Measurements from ENCODE around the gene BCL11A. TPM values are rescaled to one million over a fixed set of nuclear protein-coding genes. Genes with fewer than 3 reads are reported as not detected.

Gene BCL11A
- total and polyA plus RNA-seq, 4 donors, result 0.97 to 4.4 (median 2.0) TPM; not detected in 1

GRCh38 chr2:60544062-60544461 is 9.4 kb downstream of the BCL11A start:
- DNase-seq (no peak), ATAC-seq (ENCODE audit: low FRiP score) (no peak)
- Histone ChIP-seq H3K36me3 (ENCODE audit: control insufficient read depth in 1 of 2, insufficient read depth in 2 of 2, low read length in 1 of 2) (no peaks in the 10 kb centered on the region), H3K4me3 (ENCODE audit: low read length in 2 of 2) (no peak overlapping the region), H3K27me3 (ENCODE audit: control insufficient read depth in 1 of 2, insufficient read depth in 2 of 2, low read length in 1 of 2) (no peaks in the 10 kb centered on the region), H3K9me3 (ENCODE audit: control insufficient read depth, low read length) (peaks cover 3% of the 10 kb centered on the region), H3K27ac (ENCODE audit: low read depth in 1 of 2, low read length in 2 of 2) (no peak overlapping the region), H3K4me1 (ENCODE audit: control insufficient read depth in 1 of 2, insufficient read depth in 2 of 2, low read length in 2 of 2) (no peaks in the 10 kb centered on the region)
- intact Hi-C loops (cut with DNase I), result no loop called here
- 82 to 84% methylated on average over 7 of the region's 7 CpGs for WGBS, 2 donors

GRCh38 chr2:60541056-60541651 is 12.3 kb downstream of the BCL11A start:
- DNase-seq, result no peak
- Histone ChIP-seq H3K27ac (ENCODE audit: low read depth in 1 of 2, low read length in 2 of 2) (no peak overlapping the region), H3K9me3 (ENCODE audit: control insufficient read depth, low read length) (peaks cover 3% of the 10 kb centered on the region), H3K4me3 (ENCODE audit: low read length in 2 of 2) (no peak overlapping the region), H3K36me3 (ENCODE audit: control insufficient read depth in 1 of 2, insufficient read depth in 2 of 2, low read length in 1 of 2) (no peaks in the 10 kb centered on the region), H3K4me1 (ENCODE audit: control insufficient read depth in 1 of 2, insufficient read depth in 2 of 2, low read length in 2 of 2) (no peaks in the 10 kb centered on the region), H3K27me3 (ENCODE audit: control insufficient read depth in 1 of 2, insufficient read depth in 2 of 2, low read length in 1 of 2) (peaks cover 0 to 1% of the 10 kb centered on the region in 2 donors)
- intact Hi-C loops (cut with DNase I), result no loop called here
- no peak for ATAC-seq (ENCODE audit: low FRiP score)
- 84 to 88% methylated on average over 3 of the region's 3 CpGs for WGBS, 2 donors

GRCh38 chr2:60540074-60540473 is 13.4 kb downstream of the BCL11A start:
- Histone ChIP-seq H3K27me3 (ENCODE audit: control insufficient read depth in 1 of 2, insufficient read depth in 2 of 2, low read length in 1 of 2) (peaks cover 0 to 1% of the 10 kb centered on the region in 2 donors), H3K27ac (ENCODE audit: low read depth in 1 of 2, low read length in 2 of 2) (no peak overlapping the region), H3K4me3 (ENCODE audit: low read length in 2 of 2) (no peak overlapping the region), H3K36me3 (ENCODE audit: control insufficient read depth in 1 of 2, insufficient read depth in 2 of 2, low read length in 1 of 2) (no peaks in the 10 kb centered on the region), H3K9me3 (ENCODE audit: control insufficient read depth, low read length) (no peaks in the 10 kb centered on the region), H3K4me1 (ENCODE audit: control insufficient read depth in 1 of 2, insufficient read depth in 2 of 2, low read length in 2 of 2) (no peaks in the 10 kb centered on the region)
- DNase-seq (no peak), ATAC-seq (ENCODE audit: low FRiP score) (no peak)
- intact Hi-C loops (cut with DNase I), result no loop called here
- 90 to 94% methylated on average over 2 of the region's 2 CpGs for WGBS, 2 donors

GRCh38 chr2:60539140-60539539 is 14.3 kb downstream of the BCL11A start:
- intact Hi-C loops (cut with DNase I), result no loop called here
- ATAC-seq (ENCODE audit: low FRiP score), result no peak

GRCh38 chr2:60538101-60538500 is 15.4 kb downstream of the BCL11A start:
- WGBS, 2 donors, result 91 to 93% methylated on average over 9 of the region's 9 CpGs
- no peaks in the 10 kb centered on the region for H3K4me1 ChIP-seq (ENCODE audit: control insufficient read depth in 1 of 2, insufficient read depth in 2 of 2, low read length in 2 of 2)
- ATAC-seq (ENCODE audit: low FRiP score), result no peak
- H3K4me3 ChIP-seq (ENCODE audit: low read length in 2 of 2), result no peak overlapping the region
- intact Hi-C loops (cut with DNase I), result no loop called here
- H3K9me3 ChIP-seq (ENCODE audit: control insufficient read depth, low read length), result no peaks in the 10 kb centered on the region
- H3K36me3 ChIP-seq (ENCODE audit: control insufficient read depth in 1 of 2, insufficient read depth in 2 of 2, low read length in 1 of 2), result no peaks in the 10 kb centered on the region
- peaks cover 1 to 4% of the 10 kb centered on the region in 2 donors for H3K27me3 ChIP-seq (ENCODE audit: control insufficient read depth in 1 of 2, insufficient read depth in 2 of 2, low read length in 1 of 2)
- no peak overlapping the region for H3K27ac ChIP-seq (ENCODE audit: low read depth in 1 of 2, low read length in 2 of 2)
- DNase-seq, result no peak

More at GRCh38 chr2:60539140-60539539, 14.3 kb downstream of the BCL11A start:
- H3K9me3 ChIP-seq (ENCODE audit: control insufficient read depth, low read length), result no peaks in the 10 kb centered on the region
- H3K4me3 ChIP-seq (ENCODE audit: low read length in 2 of 2), result no peak overlapping the region
- no peak for DNase-seq
- no peaks in the 10 kb centered on the region for H3K36me3 ChIP-seq (ENCODE audit: control insufficient read depth in 1 of 2, insufficient read depth in 2 of 2, low read length in 1 of 2)
- H3K4me1 ChIP-seq (ENCODE audit: control insufficient read depth in 1 of 2, insufficient read depth in 2 of 2, low read length in 2 of 2), result no peaks in the 10 kb centered on the region
- peaks cover 0 to 1% of the 10 kb centered on the region in 2 donors for H3K27me3 ChIP-seq (ENCODE audit: control insufficient read depth in 1 of 2, insufficient read depth in 2 of 2, low read length in 1 of 2)
- WGBS, 2 donors, result 78 to 80% methylated on average over 5 of the region's 5 CpGs
- H3K27ac ChIP-seq (ENCODE audit: low read depth in 1 of 2, low read length in 2 of 2), result no peak overlapping the region

GRCh38 chr2:60536746-60537145 is 16.7 kb downstream of the BCL11A start:
- intact Hi-C loops (cut with DNase I), result no loop called here
- no peaks in the 10 kb centered on the region for H3K4me1 ChIP-seq (ENCODE audit: control insufficient read depth in 1 of 2, insufficient read depth in 2 of 2, low read length in 2 of 2)
- peaks cover 3 to 4% of the 10 kb centered on the region in 2 donors for H3K27me3 ChIP-seq (ENCODE audit: control insufficient read depth in 1 of 2, insufficient read depth in 2 of 2, low read length in 1 of 2)
- 27 to 38% methylated on average over 1 of the region's 1 CpG for WGBS, 2 donors
- DNase-seq (no peak), ATAC-seq (ENCODE audit: low FRiP score) (no peak)
- no peak overlapping the region for H3K4me3 ChIP-seq (ENCODE audit: low read length in 2 of 2)
- no peaks in the 10 kb centered on the region for H3K9me3 ChIP-seq (ENCODE audit: control insufficient read depth, low read length)
- no peaks in the 10 kb centered on the region for H3K36me3 ChIP-seq (ENCODE audit: control insufficient read depth in 1 of 2, insufficient read depth in 2 of 2, low read length in 1 of 2)
- no peak overlapping the region for H3K27ac ChIP-seq (ENCODE audit: low read depth in 1 of 2, low read length in 2 of 2)

- ATAC-seq (ENCODE audit: low FRiP score) (no peak), DNase-seq (no peak)
- Histone ChIP-seq H3K36me3 (ENCODE audit: control insufficient read depth in 1 of 2, insufficient read depth in 2 of 2, low read length in 1 of 2) (no peaks in the 10 kb centered on the region), H3K4me1 (ENCODE audit: control insufficient read depth in 1 of 2, insufficient read depth in 2 of 2, low read length in 2 of 2) (no peaks in the 10 kb centered on the region), H3K4me3 (ENCODE audit: low read length in 2 of 2) (no peak overlapping the region), H3K9me3 (ENCODE audit: control insufficient read depth, low read length) (no peaks in the 10 kb centered on the region), H3K27ac (ENCODE audit: low read depth in 1 of 2, low read length in 2 of 2) (no peak overlapping the region), H3K27me3 (ENCODE audit: control insufficient read depth in 1 of 2, insufficient read depth in 2 of 2, low read length in 1 of 2) (peaks cover 3 to 4% of the 10 kb centered on the region in 2 donors)
- intact Hi-C loops (cut with DNase I), result no loop called here
- WGBS, 2 donors, result 91% methylated on average over 11 of the region's 11 CpGs
Observed at GRCh38 chr2:60535685-60536312, 17.7 kb downstream of the BCL11A start.

GRCh38 chr2:60534892-60535684 is 18.4 kb downstream of the BCL11A start:
- H3K36me3 ChIP-seq (ENCODE audit: control insufficient read depth in 1 of 2, insufficient read depth in 2 of 2, low read length in 1 of 2), result no peaks in the 10 kb centered on the region
- H3K27ac ChIP-seq (ENCODE audit: low read depth in 1 of 2, low read length in 2 of 2), result no peak overlapping the region
- WGBS, 2 donors, result 73 to 82% methylated on average over 6 of the region's 6 CpGs
- H3K9me3 ChIP-seq (ENCODE audit: control insufficient read depth, low read length), result no peaks in the 10 kb centered on the region
- peaks cover 3 to 4% of the 10 kb centered on the region in 2 donors for H3K27me3 ChIP-seq (ENCODE audit: control insufficient read depth in 1 of 2, insufficient read depth in 2 of 2, low read length in 1 of 2)
- no peak for ATAC-seq (ENCODE audit: low FRiP score)
- H3K4me3 ChIP-seq (ENCODE audit: low read length in 2 of 2), result no peak overlapping the region
- DNase-seq, result no peak
- intact Hi-C loops (cut with DNase I), result no loop called here
- no peaks in the 10 kb centered on the region for H3K4me1 ChIP-seq (ENCODE audit: control insufficient read depth in 1 of 2, insufficient read depth in 2 of 2, low read length in 2 of 2)
